ENCODE results near the gene ACAA1.

Gene ACAA1

DNA sequence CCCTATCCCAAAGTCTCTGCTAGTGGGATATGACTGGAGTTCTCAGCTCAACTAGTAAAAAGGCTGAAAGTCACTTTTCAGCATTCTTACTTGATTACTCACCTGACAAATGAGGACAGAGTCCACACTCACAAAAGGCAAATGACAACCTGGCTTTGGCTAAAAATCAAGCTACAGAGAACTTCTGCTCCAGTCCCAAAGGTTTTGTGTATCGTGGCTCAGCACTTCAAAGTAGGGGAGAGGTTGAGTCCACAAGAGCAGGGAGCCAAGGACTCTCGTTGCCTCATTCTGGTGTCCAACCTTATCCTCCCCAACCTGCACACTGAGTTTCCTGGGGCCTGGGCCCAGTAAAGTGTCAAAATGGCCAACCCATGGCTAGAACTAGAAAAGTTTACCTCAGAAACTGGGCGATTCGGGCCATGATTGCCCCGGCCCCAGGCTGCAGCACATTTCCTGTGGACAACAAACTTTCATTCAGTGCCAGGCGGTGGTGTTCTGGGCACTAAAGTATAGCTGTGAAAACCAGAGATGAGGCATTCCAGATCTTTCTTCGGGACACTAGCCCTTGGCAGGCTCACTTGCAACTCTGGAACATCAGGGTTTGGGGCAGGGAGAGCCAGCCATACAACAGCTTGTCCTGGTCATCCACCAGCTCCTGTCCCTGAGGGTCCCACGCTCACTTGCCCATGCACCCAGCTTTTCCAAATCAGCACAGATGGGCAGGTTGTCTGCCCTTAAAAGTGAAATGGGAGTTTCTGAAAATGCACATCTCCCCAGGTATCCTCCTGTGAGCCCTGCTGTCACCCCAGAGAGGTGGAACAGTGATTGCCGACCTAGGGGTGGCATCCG, 3.1 kb downstream of the ACAA1 start:
- FAIRE-seq, result no peak

DNA sequence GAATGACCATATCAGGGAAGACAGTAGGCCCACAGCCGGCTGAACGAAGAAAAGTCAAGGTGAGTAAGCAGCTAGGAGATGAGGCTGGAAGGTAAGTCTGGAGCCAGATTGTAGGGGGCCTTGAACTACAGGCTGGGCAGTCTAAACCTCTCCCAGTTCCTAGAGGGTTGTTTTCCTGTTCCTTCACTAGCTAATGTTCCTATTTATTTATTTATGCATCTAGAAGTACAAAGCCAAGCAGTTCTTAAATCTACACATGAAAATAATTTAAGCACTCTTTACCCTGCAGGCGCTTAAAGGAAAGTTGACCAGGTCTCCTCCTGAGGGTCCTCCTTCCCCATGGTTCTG, 3.7 kb downstream of the ACAA1 start:
- no peak for FAIRE-seq

DNA sequence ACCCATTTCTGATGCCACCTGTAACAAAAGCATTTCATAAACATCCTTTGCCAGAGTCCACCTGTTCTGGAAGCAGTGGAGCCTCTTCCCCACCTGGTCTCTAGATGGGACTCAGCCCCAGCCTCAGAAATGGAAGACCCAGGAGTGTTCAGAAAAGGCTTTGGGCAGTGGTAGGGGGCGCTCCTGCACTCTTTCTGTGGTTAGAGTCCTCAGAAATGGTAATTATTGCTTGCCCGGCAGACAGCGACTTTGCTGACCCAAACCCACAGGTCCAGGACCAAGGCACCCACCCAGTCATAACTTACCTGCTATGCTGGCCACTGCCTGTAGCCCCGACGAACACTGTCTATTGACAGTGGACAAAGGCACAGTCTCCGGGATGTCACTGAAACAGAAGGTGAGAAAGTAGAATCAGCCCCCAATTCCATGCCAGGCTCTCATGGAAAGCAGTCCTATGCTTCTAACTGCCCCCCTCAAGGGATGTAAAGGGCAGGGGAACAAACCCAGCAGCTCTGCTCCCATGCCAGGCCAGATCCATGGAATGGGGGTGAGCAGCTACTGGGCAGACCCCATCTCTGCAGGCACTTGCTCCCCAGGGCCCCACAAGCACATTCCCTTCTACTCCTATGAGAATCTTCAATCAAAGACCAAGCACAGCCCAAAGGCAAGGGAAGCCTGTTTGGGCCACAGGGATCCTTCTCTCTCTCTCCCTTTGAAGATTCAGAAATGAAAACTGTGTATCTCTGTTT, 5.1 kb downstream of the ACAA1 start:
- no peak for FAIRE-seq

DNA sequence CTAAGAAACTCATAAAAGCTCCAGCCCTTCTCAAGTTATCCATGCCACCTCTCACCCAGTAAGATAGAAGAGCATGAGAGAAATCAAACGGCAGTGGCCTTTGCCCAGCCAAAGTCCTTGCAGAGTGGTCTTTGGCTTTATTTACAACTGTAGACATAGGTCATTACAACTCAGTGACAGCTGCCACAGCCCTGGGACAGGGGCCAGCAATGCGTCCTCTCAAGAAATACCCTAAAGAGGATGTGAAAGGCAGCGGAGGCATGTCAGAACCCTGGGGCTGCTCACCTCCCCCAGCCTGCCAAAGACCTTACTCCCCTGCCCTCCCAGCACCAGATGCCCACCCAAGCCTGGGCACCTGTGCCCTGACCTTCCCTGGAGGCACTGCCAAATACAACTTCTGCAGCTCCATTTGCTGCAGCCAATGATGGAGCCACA, 6.3 kb downstream of the ACAA1 start:
- FAIRE-seq, result no peak

DNA sequence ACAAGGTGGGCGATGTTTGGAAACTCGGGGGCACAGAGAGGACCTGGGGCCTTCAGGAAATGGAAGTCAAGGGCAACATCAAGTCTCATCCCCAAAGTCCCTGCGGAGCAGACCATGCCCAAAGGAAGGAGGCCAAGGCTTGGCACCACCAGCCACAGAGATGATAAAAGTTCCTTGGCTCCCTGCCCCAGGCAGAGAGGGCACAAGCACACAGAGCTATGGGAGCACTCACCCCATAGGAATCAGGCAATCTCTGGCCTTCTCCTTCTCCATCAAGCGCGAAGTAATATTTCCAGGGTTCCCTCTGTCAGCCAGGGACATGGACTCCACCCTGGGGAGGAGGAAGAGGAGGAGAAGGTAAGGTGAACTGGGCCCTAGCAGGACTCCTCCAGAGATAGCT, 7.9 kb downstream of the ACAA1 start:
- no peak for FAIRE-seq

DNA sequence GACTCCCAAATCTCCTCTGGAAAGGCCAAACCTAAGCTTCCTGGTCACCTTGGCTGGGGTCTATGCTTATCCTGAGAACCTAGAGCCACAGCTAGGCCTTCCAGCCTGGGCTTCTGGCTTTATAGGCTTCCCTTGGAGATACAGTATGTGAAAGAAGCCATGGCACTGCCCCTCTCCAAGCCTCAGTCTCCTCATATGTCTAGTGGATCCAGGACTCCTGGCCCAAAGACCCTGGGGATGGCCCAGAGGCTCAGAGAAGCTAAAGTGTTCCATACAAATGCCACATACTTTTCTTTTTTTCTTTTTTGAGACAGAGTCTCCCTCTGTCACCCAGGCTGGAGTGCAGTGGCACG, 8.6 kb downstream of the ACAA1 start:
- no peak for FAIRE-seq

DNA sequence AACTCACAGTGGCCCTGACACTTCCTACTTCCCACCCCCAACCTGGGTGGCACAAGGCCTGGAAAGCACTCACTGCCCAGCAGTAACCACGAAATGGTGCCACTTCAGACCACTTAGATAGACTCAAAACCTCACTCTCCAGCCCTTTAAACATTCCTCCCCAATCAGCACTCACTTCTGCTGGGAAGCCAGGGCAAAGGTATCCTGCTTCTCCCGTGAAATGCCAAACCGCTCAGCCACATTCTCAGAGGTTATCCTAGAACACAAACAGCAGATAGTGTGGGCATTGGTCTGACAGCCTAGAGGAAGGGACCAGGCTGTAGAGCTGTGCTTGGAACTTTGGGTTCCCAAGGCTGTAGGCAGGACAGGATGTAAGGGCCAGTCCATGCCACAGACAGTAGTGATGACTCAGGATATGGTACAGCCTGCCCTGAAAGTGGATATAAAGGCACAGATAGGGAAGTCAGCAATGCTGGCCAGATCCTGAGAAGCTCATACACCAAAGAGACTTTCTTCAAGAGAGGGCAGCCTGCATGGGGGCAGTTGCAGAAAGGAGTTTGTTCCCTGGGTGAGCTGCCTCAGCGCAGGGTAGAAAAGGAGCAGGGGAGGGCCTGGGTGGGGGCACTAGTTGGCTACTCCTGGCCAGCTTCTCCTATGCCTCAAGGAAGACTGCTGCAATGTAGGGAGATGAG, 9.2 kb downstream of the ACAA1 start:
- FAIRE-seq, result no peak

DNA sequence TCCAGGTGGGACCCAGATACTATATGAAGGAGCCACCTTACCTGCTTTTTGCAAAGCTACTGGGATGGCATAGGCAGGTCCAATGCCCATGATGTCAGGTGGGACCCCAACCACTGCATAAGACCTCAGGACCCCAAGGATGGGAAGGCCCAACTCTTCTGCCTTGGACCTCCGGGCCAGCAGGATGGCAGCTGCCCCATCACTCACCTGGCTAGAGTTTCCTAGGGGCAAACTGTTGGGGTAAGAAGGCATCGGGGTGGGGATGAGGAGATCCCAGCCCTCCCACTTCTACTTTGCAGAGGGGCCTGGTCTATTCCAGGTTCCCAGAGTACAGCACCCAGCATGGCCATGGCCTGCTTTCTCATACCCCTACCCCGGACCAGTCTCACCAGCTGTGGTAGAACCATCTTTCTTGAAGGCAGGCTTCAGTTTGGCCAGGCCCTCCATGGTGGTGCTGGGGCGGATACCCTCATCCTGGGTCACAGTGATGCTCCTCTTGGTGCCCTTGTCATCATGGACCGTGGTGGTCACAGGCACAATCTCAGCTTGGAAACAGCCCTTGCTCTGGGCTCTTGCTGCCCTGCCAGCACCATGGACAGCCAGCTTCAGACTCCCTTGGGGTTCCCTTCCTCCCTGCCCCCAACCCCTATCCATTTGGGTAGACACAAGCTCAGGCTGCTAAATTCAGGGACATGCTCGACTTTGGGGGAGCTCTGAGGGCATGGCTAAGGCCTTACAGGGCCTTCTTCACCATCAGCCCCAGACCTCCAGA, 10.6 kb downstream of the ACAA1 start:
- no peak for FAIRE-seq

DNA sequence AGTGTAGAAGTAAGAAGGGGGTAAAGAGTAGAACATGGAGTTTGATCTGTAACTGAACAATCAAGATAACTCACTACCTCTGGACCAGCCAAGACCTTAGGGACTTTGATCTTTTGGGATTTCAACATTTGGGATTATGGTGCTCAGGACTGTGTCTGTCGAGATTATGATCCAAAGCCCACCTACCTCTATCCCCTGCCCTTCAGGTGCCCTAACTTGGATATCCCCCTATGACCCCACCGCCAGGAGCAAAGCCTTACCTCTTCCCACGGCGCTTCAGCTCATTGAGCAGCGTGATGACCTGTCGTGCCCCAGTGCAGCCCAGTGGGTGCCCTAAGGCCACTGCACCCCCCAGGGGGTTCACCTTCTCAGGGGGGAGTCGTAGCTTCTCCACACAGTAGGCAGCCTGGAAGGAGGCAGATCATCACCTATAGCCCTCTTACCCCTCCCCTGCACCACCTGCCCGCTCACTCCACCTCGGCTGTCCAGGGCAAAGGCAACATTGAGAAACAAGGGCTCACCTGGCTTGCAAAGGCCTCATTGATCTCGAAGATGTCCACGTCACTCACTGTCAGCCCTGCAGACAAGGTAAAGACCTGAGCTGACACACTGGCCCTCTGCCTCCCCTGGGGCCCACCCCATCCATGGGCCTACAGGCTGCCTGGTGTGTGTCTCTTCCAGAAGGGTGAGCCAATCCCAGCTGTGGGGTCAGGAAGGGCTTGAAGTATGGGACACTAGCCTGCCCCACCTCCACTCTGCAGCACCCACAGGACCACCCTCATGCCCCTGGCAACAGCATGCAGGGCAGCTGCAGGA, 11.4 kb downstream of the ACAA1 start:
- no peak for FAIRE-seq

DNA sequence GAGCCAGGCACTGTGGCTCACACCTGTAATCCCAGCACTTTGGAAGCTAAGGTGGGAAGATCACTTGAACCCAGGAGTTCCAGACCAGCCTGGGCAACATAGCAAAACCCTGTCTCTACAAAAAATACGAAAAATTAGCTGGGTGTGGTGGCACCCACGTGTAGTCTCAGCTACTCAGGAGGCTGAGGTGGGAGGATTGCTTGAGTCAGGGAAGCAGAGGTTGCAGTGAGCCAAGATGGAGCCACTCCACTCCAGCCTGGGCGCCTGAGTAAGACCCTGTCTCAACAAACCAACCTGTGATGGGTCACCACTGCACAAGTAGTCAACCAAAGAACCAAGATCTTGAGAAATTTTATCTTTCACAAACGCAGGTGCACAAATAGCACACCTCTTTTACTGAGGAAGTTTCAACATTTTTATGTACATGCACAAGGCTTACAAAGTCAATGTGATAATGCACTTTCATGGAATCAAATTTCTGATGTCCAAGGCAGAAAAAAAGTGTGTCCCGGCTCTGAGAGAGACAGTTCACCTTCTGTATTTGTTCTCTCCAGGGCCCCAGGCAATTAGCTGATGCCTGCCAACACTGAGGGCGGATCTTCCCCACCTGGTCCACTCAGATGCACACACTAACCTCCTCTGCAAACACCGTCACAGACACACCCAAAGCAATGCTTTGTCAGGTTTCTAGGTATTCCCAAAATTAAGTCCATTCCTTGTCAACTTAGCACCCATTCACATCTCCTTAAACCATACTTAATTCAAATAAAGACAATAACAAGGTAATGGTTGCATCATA, 12.4 kb downstream of the ACAA1 start:
- no peak for FAIRE-seq

DNA sequence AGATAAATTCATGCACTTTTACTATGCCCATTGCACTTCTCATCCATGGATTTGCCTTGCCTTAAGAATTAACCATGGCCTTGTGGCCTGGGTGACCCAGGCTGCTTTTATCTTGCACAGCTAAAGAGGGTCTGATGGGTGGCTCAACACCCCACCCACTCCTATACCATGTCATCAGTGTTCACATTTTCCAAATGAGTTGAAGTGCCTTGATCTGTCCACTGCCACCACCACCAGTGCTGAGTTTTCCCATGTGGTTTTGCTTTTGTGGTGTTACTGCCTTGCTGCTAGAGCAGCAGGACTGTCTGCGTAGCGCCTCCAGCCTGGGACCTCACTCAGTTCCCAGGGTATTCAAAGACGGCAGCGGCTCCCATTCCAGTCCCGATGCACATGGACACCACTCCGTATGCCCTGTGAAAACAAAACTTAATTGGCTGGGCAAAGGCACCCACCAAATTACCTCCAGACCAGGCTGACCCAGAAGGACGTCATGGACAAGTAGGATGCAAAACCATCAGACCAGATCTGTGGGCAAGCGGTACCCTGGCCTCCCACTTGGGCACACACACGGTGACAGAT, 14.1 kb downstream of the ACAA1 start:
- FAIRE-seq, result no peak

DNA sequence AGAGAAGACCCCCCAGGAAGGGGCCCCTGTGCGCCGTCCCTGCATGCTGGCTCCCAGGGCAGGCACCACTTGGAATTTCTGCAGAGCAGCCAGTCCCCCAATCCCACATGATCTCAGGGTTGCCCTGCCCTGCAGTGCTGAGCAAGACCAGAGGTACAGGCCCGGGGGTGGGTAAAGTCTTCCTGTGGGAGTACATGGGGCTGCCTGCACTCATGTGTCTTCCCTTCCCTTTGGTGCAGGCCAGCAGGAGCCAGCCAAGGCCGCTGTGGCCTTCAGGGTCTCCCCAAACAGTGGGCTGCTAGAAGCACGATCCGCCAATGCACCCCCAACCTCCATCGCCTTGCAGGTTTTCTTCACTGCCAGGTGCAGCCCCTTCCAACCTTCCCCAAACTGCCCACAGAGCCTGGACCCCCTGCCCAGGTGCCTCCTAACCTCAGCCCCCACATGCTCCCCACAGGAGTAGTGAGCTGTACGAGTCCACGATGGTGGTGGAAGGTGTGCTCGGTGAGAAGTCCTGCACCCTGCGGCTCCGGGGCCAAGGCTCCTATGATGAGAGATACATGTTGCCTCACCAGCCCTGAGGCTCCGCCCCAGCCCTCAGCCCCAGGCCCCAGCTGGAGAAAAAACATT, 15.0 kb downstream of the ACAA1 start:
- no peak for FAIRE-seq

DNA sequence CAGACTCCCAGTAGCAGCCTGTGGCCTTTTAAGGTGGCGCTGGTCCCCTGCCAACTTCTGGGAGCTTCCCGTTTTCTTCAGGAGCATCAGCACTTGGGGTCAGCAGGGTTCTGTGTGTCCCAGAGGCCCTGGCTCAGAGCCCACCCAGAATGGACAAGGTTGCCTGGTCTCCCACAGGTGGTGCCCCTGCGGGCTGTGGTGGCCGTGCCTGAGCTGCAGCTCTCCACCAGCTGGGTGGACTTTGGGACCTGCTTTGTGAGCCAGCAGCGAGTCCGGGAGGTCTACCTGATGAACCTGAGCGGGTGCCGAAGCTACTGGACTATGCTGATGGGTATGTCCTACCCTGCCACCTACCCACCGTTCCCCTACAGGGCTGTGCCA, 15.5 kb downstream of the ACAA1 start:
- no peak for FAIRE-seq

DNA sequence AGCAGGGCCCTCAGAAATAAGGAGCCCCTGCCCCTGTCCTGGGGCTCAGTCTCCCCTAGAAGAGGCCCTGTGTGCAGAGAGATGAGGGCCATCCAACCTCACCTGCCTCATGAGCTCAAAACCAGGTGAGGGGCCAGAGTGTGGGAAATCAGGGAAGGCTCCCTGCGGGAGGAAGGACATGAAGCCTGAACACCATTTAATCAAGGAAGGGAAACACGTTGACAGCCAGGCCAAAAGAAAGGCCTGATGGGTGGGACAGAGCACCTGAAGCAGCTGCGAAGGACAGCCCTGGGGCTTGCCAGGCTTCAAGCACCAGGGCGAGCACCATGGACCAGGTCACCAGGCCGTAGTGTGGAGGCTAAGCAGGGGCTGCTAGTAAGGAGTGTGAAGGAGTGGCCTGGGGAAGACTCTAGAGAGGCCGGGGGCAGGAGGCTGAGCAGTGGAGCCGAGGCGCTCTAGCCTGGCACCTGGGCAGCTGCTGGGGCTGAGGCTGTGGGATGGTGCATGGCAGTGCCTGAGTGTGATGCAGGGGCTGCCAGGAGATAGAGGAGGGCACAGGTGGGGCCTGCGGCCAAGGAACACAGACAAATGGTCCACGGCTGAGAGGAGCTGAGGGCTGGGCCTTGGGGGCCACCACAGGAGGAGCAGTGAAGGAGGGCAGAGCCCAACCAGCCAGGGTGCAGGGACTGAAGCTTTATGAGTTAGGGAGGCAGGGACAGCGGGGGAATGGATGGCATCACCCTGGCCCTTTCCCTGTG, 16.1 kb downstream of the ACAA1 start:
- no peak for FAIRE-seq

DNA sequence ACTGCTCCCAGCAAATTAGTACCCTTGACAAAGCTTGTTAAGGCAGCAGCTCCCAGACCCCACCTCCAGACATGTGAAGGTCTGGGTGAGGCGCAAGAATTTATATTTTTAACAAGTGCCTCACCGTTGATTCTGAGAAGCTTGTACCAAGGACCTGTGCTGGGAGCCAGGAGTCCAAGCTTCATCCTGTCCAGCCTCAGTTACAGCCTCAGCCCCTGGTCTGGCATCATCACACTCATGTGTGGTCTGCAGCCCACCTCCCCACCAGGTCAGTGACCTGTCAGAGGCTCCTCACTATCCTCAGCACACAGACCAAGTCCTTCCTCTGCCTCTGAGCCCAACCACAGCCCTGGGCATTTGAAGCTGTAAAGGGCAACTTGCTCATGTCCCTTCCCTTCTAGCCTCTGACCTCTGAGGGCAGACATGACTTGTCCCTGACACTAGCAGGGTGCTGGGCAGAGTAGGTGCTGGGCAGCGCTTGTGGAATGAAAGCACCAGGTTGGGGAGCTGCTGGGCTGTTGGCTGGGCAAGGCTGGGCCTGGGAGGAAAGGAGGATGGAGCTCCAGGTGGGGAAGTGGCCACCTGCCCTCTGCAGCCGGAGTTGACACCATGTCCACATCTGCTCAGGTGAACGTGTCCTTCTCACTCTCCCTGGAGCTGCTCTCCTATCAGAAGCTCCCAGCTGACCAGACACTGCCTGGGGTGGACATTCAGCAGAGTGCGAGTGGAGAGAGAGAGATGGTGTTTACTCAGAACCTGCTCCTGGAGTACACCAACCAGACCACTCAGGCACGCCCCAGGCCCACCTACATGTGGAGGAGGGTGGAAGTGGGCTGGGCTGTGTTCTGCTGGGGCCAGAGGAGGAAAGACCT, 16.9 kb downstream of the ACAA1 start:
- FAIRE-seq, result no peak

DNA sequence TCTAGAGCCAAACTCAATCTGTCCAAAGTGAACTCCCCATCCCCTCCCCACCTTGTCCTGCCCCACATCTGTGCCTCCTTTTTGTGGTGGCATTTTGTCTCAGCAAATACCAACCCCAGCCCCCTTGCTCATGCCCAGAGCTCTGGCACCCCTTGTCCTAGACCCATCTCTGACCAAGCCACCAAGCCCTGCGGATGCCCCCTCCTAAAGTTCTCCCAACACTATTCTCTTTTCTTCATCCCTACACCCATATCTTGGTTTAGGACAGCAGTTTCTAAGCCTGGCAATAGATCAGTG, 17.7 kb downstream of the ACAA1 start:
- FAIRE-seq, result no peak

DNA sequence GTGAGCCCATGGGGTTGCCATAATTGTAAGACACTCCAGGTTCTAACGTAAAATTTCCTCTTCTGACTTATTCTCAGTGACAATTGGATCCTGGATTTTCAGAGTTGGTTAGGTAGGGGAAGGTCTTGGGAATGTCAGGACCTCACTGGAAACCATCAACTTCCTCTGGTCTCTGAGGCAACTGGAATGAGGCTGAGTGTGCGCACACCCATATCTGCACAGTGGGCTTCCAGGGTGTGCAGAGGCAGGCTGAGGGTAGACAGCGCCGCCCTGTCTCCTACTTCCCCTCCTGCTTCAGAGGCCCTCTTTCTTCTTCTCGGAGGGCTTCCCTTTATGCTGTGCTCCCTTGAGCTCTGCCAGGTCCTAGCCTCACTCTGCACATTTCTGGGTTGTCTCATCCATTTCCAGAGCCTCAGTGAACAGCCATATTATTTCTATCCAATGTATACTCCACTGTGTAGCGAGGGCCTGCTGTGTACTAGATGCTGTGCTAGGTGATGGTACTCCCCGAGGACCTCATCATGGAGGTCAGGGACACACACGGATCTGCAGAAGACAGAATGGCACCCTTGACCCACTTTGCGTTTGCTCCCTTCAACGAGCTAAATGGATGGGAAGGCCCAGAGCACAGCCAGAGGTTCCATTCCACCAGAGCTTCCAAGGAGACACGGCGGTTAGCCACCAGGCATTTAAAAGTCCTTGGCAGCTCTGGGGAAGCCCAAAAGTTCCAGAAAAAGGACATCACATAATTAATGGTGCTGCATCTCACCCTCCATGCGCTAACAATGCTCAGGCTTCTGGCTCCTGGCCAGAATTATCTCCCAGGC, 18.3 kb downstream of the ACAA1 start:
- FAIRE-seq, result no peak

Data from endometrium (tissue), 2 donors.